Occipital lobe (tissue), 2 donors: Measurements from ENCODE around the gene CDK11A. TPM values are rescaled to one million over a fixed set of nuclear protein-coding genes. Genes with fewer than 3 reads are reported as not detected.

Experiments used
- DNase-seq: peaks from one replicate; lab custom pipeline; 2025; lab: John Stamatoyannopoulos, UW
- total RNA-seq: library from RNA; depleted of rRNA; stranded (reverse); fragments of >200 nt; gene quantifications from one replicate; pipeline ENCODE4 v1.2.3, GENCODE V29; 2014

CDK11A gene
- total RNA-seq = 7.6 TPM

DNA sequence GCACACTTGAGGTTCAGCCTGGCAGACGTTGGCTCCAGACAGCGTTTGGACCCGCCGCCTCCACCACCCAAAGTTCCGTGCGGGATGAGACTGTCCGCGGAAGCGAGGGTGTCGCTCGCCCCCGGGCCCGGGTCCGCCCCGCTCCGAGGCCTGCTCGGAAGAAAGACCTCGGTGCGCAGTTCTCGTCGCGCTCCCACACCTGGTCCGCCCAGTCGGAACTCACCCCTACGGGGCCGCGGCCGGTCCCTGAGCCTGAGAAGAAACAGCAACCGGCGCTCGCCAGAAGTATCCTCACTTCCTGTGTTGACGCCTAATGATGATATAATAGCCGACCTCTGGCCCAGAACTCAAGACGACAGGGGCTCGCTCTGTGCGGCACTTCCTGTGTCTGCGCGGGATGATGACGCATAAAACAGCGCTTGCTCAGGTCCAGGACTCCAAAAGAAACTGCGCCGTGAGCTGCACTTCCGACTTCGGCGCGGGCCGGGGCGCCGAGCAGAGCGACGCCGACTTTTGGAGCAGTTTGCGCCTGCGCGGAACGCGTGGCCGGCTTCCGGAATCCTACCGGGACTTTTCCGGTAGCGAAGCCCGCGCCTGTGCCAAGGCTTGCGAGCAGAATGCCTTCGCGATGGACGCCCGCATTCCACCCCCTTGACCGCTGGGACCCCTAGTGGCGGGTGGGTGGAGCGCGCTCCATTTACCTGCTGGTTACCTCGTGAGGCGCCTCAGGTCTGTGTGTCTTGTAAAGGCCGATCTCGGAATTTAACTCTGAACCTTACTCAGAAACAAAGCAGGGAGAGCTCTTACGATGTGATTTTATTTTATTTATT, at the start of gene CDK11A:
Gene CDK11A (minus strand): TSS at position 323 of the 830 bp plus-strand sequence. CDS start 1,539 bp downstream, outside the sequence.
- peak; percentile 93 for DNase-seq

DNA sequence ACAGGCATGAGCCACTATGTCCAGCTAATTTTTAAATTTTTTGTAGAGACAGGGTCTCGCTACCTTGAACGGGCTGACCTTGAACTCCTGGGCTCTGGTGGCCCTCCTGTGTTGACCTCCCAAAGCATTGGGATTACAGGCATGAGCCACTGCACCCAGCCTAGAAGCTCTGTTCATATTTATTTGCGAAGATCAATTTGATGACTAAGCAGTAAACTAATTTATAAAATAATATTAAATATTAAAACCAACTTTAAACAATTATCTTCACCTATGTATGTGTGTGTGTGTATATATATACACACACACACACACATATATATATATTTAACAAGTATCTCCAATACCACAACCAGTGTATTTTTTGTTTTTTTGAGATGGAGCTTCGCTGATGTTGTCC, 49.7 kb upstream of the CDK11A start:
- no peak for DNase-seq

GRCh38 chr1:1771096-1771495, 46.9 kb upstream of the CDK11A start:
- no peak for DNase-seq

GRCh38 chr1:1770102-1770501, 45.9 kb upstream of the CDK11A start:
- DNase-seq = no peak

DNA sequence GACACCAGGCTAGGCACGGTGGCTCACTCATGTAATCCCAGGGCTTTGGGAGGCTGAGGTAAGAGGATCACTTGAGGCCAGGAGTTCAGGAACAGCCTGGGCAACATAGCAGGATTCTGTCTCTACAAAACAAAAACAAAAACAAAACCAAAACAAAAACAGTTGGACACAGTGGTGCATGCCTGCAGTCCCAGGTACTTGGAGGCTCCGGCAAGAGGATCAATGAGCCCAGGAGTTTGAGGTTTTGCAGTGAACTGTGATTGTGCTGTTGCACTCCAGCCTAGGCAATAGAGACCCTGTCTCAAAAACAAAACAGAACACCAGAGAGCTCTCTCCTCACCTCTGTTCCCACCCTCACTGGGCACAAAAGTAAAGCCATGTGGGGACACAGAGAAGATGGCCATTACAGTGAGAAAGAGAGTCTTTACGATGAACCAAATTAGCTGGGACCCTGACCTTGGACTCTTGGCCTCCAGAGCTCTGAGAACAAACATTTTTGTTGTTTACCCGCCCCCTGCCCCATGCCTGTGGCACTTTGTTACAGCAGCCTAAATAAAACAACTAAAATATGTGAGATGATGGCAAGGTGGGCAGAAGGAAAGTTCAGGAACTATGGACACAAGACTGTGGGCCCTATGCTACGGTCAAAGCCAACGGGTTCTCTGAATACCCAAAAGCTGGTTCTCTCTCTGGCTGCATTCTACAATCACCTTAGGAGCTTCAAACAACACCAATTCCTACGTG, 44.3 kb upstream of the CDK11A start:
- no peak for DNase-seq

DNA sequence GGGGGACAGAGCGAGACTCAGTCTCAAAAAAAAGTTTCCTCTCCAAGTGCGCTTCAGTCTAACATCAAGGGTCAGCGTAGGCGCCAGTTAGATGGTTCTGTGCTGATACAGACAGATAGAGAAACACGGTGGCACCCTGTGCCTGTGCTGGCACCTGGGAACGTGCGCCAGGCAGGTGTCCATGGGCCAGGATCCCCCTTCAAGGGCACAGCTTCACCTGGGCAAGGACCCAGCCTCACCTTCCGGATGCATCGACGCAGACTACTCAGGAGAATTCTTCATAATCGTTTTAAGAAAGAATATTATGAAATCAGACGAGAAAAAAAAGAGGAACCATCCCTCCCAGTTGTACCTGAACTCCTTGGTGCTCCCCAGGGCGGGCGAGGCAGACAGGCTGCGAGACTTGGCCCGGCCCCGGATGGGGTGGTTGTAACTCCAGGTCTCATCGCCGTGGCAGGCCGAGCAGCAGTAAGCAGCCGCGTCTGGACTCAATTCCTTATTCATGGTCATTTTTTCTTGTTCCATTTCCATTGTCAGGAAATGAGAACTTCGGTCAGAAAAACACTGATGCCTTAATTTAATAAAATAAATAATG, 40.8 kb upstream of the CDK11A start:
- no peak for DNase-seq

DNA sequence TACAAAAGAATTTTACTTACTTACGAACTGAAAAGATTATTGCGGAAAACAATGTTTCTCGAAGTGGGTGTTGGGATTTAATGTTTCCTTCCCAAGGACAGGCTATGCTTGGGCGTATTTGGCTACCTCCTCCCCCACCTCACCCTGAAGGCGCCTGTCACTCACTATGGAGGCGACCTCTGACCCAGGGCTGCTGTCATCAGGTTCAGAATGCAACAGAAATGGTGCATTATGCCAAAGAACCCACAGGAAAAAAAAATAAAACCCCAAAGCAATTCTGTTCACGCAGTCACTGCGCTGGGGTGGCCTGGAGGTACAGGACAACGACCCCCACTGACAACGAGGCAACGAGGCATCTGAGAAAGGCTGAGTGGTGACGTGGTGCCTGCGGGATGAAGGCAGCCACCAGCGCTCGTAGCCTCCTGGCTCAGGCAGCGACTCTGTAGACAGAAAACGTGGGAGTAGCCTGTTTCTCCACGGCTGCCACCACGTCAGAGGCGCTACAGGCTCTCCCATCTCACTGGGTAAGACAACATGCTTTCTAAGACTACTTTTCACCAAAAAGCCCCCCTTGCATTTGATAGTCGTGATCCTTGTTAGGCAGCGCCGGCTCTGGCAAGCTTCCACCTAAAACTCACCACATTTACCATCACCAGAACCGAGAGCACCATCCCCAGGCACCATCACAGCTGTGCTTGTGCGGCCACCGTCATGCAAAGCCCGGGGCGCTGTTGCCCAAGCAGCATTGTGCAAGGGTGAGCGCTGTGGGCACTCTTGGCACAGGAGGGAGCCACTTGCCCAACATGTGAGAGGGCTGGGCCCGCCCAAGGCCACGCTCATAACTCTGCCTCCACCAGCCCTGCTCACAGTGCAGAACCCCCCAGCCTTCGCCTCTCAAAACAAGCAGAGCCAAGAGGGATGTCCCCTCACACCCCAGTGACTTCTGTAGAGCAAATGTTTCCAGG, 39.8 kb upstream of the CDK11A start:
- DNase-seq = peak; percentile 56

GRCh38 chr1:1761504-1762376, 37.6 kb upstream of the CDK11A start:
- DNase-seq = no peak

DNA sequence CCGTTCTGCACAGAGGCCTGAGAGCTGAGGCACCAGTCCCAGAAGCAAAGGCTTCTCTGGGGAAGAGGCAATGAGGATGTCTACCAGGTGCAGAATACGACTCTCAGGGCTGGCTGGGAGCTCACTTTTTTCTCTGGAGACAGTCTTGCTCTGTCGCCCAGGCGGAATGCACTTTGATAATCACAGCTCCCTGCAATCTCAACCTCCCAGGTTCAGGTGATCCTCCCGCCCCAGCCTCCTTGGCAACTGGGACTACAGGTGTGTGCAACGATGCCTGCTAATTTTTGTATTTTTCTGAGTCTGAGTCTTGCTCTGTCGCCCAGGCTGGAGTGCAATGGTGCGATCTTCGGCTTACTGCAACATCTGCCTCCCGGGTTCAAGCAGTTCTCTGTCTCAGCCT, 36.6 kb upstream of the CDK11A start:
- no peak for DNase-seq

DNA sequence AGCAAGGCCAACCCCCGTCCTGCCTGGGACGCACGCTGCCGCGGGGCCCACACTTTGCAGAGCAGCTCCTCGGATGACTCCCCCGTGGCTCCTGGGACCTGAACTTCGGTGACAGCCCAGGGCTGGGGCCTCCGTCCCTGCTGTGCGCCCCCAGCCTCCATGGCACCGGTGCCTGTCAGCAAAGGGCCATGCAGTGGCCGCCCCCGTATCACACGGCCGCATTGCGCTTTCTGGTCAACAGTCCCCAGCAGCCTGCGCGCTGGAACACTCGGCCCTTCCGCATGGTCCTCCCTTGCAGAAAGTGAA, 36.1 kb upstream of the CDK11A start:
- DNase-seq = no peak

DNA sequence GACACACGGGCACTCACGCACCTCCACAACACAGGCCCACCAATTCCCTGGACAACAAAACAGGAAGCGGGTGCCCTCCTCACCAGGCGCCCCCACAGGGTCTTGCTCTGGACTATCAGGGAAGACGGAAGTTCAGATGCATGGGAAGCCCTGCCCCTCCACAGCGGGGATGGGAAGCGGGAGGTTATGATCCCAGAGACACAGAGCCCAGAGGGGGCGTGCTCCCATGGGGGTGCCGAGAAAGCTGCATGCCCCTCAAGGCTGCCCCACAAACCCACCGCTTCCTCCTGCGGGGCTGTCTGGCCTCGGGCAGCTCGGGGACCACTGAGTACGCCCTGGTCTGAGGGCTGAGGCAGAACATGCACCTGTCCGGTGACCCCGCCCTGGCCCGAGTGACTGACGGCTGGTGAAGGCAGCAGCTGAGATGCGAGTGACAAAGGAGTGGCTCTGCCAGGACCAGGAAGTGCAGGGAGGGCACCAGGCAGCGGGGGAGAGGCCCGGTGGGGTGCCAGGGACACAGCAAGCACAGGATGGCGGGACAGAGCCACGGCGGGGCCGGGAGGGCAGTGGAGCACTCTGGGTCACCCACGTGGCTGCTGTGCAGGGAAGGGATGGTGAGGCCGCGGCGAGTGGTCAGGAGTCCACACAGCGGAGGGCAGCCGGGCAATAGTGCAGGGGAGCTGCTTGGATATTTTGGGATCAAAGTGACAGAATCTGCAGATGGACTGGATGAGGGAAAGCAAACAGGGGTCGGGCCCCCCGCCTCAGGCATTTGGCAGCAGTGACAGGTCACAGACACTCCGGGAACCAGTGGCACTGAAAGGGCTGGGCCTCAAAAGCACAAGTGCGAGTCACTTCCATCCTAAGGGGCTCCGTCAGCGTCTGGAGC, 35.5 kb upstream of the CDK11A start:
- no peak for DNase-seq

GRCh38 chr1:1758692-1759455, 34.7 kb upstream of the CDK11A start:
- DNase-seq = no peak

DNA sequence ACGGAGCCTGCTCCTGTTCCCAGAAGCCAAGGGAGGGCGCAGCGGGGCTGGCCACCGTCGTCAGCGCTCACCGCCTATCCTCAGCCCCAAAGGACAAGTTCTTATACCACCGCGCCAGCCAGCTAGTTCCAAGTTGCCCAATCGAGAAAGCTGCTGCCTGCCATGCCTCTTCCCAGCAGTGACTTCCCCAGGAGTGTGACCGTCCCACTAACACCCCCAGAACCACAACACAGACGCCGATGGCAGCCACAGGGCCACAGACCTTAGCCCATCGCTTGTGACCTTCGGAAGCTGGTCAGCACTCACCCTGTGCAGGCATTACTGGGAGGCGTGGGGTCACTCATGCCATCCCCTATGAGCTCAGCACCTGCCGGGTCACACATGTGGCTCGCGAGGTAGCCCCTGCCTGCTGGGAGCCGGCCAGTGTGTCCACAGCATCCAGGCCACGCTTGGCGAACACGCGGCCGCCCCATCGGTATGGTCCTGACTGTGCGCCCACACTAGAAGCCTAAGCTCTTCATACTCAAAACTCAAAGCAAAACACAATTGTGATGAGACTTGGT, 34.0 kb upstream of the CDK11A start:
- DNase-seq = no peak

GRCh38 chr1:1757422-1758058, 33.4 kb upstream of the CDK11A start:
- DNase-seq = no peak

DNA sequence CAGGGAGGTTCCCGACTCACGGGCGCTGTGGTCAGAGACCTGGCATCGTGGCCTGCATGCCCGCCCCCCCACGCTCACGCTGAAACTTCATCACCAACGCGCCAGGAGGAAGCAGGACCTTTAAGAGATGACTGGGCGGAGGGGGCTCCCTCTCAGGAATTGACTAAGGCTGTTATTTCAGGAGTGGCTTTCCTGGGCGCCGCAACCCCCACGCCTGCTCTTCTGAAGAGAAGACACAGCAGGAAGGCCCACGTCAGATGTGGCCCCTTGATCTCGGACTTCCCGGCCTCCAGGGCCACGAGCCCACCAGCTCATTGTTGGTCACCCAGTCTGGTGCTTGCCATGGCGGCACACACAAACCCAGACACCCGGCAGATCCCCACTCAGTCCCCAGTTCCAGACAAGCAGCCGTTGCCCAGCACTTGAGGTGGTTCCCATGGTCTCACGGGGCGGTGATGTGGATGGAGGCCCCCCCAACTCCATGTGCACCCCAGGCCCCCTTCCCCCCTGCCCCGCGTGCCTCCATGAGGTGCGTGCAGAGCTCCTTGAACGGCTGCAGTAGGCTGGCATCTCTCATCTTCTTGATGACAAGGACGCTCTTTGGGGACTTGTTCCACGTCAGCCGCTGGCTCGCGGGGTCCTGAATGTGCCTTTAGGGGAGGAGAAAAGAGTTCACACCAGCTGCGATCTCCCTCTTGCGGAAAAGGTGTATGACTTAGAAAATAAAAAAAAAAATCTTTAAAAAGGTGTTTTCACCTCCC, 32.7 kb upstream of the CDK11A start:
- no peak for DNase-seq

- no peak for DNase-seq
These were observed 31.7 kb upstream of the CDK11A start for GRCh38 chr1:1755852-1756251.

DNA sequence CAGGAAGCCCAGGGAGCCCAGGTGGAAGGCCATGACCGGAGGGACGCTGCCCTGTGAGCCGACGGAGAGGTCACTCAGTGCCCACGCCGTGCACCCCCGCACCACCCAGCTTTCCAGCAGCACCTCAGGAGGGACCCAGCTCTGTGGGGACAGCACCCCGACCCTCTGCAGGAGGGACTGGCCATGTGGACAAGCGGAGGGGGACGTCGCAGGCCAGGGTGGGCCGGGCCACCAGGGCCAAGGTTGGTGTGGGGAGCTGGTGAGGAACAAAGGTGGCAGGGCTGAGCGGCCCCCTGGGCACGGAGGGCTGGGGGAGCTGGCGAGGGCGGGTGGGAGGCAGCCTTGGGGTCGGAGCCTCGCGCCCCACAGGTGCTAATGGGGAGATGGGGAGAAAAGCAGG, 31.3 kb upstream of the CDK11A start:
- no peak for DNase-seq
